H9 (cell line): ENCODE data around the gene FMO5. TPM values are rescaled to one million over a fixed set of nuclear protein-coding genes. Genes with fewer than 3 reads are reported as not detected.
A peak's percentile ranks its signal among the peaks of the same experiment; 100 is the strongest.

Source experiments
- DNase-seq: peaks from one replicate; pipeline ENCODE4 v3.0.0-alpha.2; 2017
- H2AFZ ChIP-seq: one replicate; pipeline ENCODE4 v1.6.1; 2013; ENCODE audit warnings: mild to moderate bottlenecking, low read length, control low read depth, moderate library complexity
- H2AK5ac ChIP-seq: 2 replicates; pipeline ENCODE4 v1.6.1; 2013; ENCODE audit warnings: low read length, control low read depth, mixed read lengths; ENCODE audit not compliant: insufficient read length
- H2BK120ac ChIP-seq: one replicate; pipeline ENCODE4 v1.6.1; 2013; ENCODE audit warnings: low read depth, mild to moderate bottlenecking, low read length, control low read depth, inconsistent platforms; ENCODE audit not compliant: poor library complexity, severe bottlenecking
- H2BK12ac ChIP-seq: 2 replicates; pipeline ENCODE4 v1.6.1; 2013; ENCODE audit warnings: low read length, control low read depth, mixed read lengths, low read depth; ENCODE audit not compliant: insufficient read length
- H2BK15ac ChIP-seq: 2 replicates; pipeline ENCODE4 v1.6.1; 2013; ENCODE audit warnings: low read depth, low read length, control low read depth
- H2BK20ac ChIP-seq: one replicate; pipeline ENCODE4 v1.6.1; 2013; ENCODE audit warnings: low read depth, mild to moderate bottlenecking, low read length, control low read depth, inconsistent platforms; ENCODE audit not compliant: poor library complexity, severe bottlenecking
- H2BK5ac ChIP-seq: 2 replicates; pipeline ENCODE4 v1.6.1; 2013; ENCODE audit warnings: low read length, control low read depth, mixed read lengths; ENCODE audit not compliant: insufficient read length
- H3K14ac ChIP-seq: 2 replicates; pipeline ENCODE4 v1.6.1; 2013; ENCODE audit warnings: low read length, control low read depth; ENCODE audit not compliant: insufficient read depth
- H3K18ac ChIP-seq: 2 replicates; pipeline ENCODE4 v1.6.1; 2013; ENCODE audit warnings: low read depth, mild to moderate bottlenecking, mixed read lengths, low read length, control low read depth; ENCODE audit not compliant: insufficient read length
- H3K23ac ChIP-seq: 2 replicates; pipeline ENCODE4 v1.6.1; 2013; ENCODE audit warnings: low read length, control low read depth, mixed read lengths, low read depth; ENCODE audit not compliant: insufficient read length
- H3K23me2 ChIP-seq: 2 replicates; pipeline ENCODE4 v1.6.1; 2013; ENCODE audit warnings: low read depth, mild to moderate bottlenecking, mixed read lengths, low read length, control low read depth; ENCODE audit not compliant: insufficient read length, poor library complexity, severe bottlenecking
- H3K27ac ChIP-seq: 2 replicates; pipeline ENCODE4 v1.5.1; 2013; ENCODE audit warnings: low read length, control low read depth, mixed read lengths, low read depth; ENCODE audit not compliant: insufficient read length
- H3K27me3 ChIP-seq: 2 replicates; pipeline ENCODE4 v1.6.1; 2013; ENCODE audit warnings: low read length, control low read depth, inconsistent platforms; ENCODE audit not compliant: insufficient read depth
- H3K4ac ChIP-seq: 2 replicates; pipeline ENCODE4 v1.6.1; 2013; ENCODE audit warnings: low read depth, mild to moderate bottlenecking, control low read depth, inconsistent platforms, low read length, moderate library complexity
- H3K4me1 ChIP-seq: 2 replicates; pipeline ENCODE4 v1.6.1; 2013; ENCODE audit warnings: low read length, control low read depth, inconsistent platforms; ENCODE audit not compliant: insufficient read depth
- H3K4me2 ChIP-seq: 2 replicates; pipeline ENCODE4 v1.6.1; 2013; ENCODE audit warnings: low read length, control low read depth, mixed read lengths; ENCODE audit not compliant: insufficient read length, insufficient read depth
- H3K56ac ChIP-seq: 2 replicates; pipeline ENCODE4 v1.6.1; 2013; ENCODE audit warnings: low read depth, mild to moderate bottlenecking, mixed read lengths, low read length, control low read depth; ENCODE audit not compliant: insufficient read length
- H3K79me1 ChIP-seq: 2 replicates; pipeline ENCODE4 v1.6.1; 2013; ENCODE audit warnings: low read depth, mild to moderate bottlenecking, moderate library complexity, low read length, control low read depth, inconsistent platforms; ENCODE audit not compliant: insufficient read depth, poor library complexity, severe bottlenecking
- H3K79me2 ChIP-seq: 2 replicates; pipeline ENCODE4 v1.6.1; 2013; ENCODE audit warnings: low read length, control low read depth, inconsistent platforms; ENCODE audit not compliant: insufficient read depth
- H3K9ac ChIP-seq: 2 replicates; pipeline ENCODE4 v1.6.1; 2013; ENCODE audit warnings: low read length, control low read depth, mixed read lengths; ENCODE audit not compliant: insufficient read length; ENCODE audit errors: extremely low read depth
- H3K9me3 ChIP-seq: one replicate; pipeline ENCODE4 v1.6.1; 2013; ENCODE audit warnings: low read depth, low read length, inconsistent platforms; ENCODE audit not compliant: control insufficient read depth
- H3T11ph ChIP-seq: one replicate; pipeline ENCODE4 v1.6.1; 2013; ENCODE audit warnings: mild to moderate bottlenecking, low read length, control low read depth, inconsistent platforms
- H4K20me1 ChIP-seq: one replicate; pipeline ENCODE4 v1.6.1; 2013; ENCODE audit not compliant: control insufficient read depth, insufficient read length, insufficient read depth
- H4K5ac ChIP-seq: 2 replicates; pipeline ENCODE4 v1.6.1; 2013; ENCODE audit warnings: low read depth, mild to moderate bottlenecking, mixed read lengths, low read length, control low read depth; ENCODE audit not compliant: insufficient read length
- H4K8ac ChIP-seq: replicated peaks from 2 replicates; pipeline ENCODE4 v1.6.1; 2013; ENCODE audit warnings: low read length, control low read depth, mixed read lengths, low read depth; ENCODE audit not compliant: insufficient read length
- H4K91ac ChIP-seq: 2 replicates; pipeline ENCODE4 v1.6.1; 2013; ENCODE audit warnings: low read depth, mild to moderate bottlenecking, moderate library complexity, mixed read lengths, low read length, control low read depth; ENCODE audit not compliant: insufficient read length
- H3K27ac Mint-ChIP-seq, 3 experiments: 2 replicates in 2 of 3; 3 replicates in 1 of 3; pipeline ENCODE4 v1.8.0; 2020 to 2021; ENCODE audit warnings: mixed read lengths in 3 of 3, mild to moderate bottlenecking in 1 of 3, moderate library complexity in 1 of 3
- H3K27me3 Mint-ChIP-seq: 2 replicates; pipeline ENCODE4 v1.8.0; 2021; ENCODE audit warnings: low read depth, mild to moderate bottlenecking, moderate library complexity, mixed read lengths
- H3K36me3 Mint-ChIP-seq, 3 experiments: 2 replicates in 2 of 3; 3 replicates in 1 of 3; pipeline ENCODE4 v1.8.0; 2020 to 2021; ENCODE audit warnings: low read depth in 3 of 3, mixed read lengths in 3 of 3; ENCODE audit not compliant: insufficient read depth in 1 of 3
- H3K4me1 Mint-ChIP-seq, 2 experiments: 2 replicates each; pipeline ENCODE4 v1.8.0; 2020; ENCODE audit warnings: mixed read lengths in 2 of 2
- H3K4me3 Mint-ChIP-seq, 2 experiments: 2 replicates in 1 of 2; 3 replicates in 1 of 2; pipeline ENCODE4 v1.8.0; 2020 to 2021; ENCODE audit warnings: mild to moderate bottlenecking in 2 of 2, mixed read lengths in 2 of 2, moderate library complexity in 1 of 2
- H3K9me3 Mint-ChIP-seq, 2 experiments: 2 replicates in 1 of 2; 3 replicates in 1 of 2; pipeline ENCODE4 v1.8.0; 2020; ENCODE audit warnings: mild to moderate bottlenecking in 2 of 2, mixed read lengths in 2 of 2, moderate library complexity in 1 of 2
- CTCF ChIP-seq: fragments of 200-600 bp; sonication (generic); conservative IDR thresholded peaks from 3 replicates; pipeline ENCODE4 v1.8.0; 2021; ENCODE audit warnings: antibody characterized with exemption, mild to moderate bottlenecking
- WGBS: extraction: QIAGEN DNeasy Blood & Tissue Kit; methylation state at CpG from one replicate; pipeline ENCODE4 v1.1.7; 2013; ENCODE audit warnings: missing lambda C conversion rate, low lambda C conversion rate, mixed read lengths; ENCODE audit not compliant: insufficient read length; ENCODE audit errors: extremely low coverage; 5-methylcytosine and 5-hydroxymethylcytosine counted together
- total RNA-seq: library from RNA; stranded (reverse); gene quantifications from 2 replicates; pipeline ENCODE4 v1.2.1, GENCODE V29; 2021

The FMO5 gene
- total RNA-seq, 1 experiment from 2014 or later, result 0.61 TPM

- no peak overlapping the region for H2BK5ac ChIP-seq
These were observed 20.0 kb upstream of the FMO5 start for GRCh38 chr1:147245129-147245528.

More at GRCh38 chr1:147245129-147245528, 20.0 kb upstream of the FMO5 start:
- H3K23ac ChIP-seq, result no peak overlapping the region
- no peak overlapping the region for H2BK12ac ChIP-seq
- TF ChIP-seq CTCF, result no peak
- Mint-ChIP-seq H3K27me3 (no peaks in the 10 kb centered on the region), H3K4me3 (no peak overlapping the region; a peak in 1 of 5 replicates), H3K27ac (peak overlapping the region in 1 of 3 experiments; percentile 25; a peak in 1 of 7 replicates), H3K4me1 (peaks cover 54 to 55% of the 10 kb centered on the region in 2 experiments), H3K36me3 (peaks cover 0 to 9% (median 1%) of the 10 kb centered on the region in 3 experiments; a peak in 2 of 7 replicates), H3K9me3 (no peaks in the 10 kb centered on the region)
- H3K23me2 ChIP-seq, result peaks cover 4% of the 10 kb centered on the region
- no peak overlapping the region for H2BK15ac ChIP-seq
- no peak overlapping the region for H2BK120ac ChIP-seq
- H3K14ac ChIP-seq, result no peak overlapping the region
- H3K27me3 ChIP-seq, result no peaks in the 10 kb centered on the region
- no peak overlapping the region for H2AK5ac ChIP-seq
- no peak overlapping the region for H2BK20ac ChIP-seq
- H4K20me1 ChIP-seq, result peaks cover 3% of the 10 kb centered on the region
- no peak overlapping the region for H4K5ac ChIP-seq
- H3K27ac ChIP-seq, result no peak overlapping the region
- no peak overlapping the region for H3K9ac ChIP-seq
- no peaks in the 10 kb centered on the region for H3K9me3 ChIP-seq
- H3K79me2 ChIP-seq, result peaks cover 20% of the 10 kb centered on the region; the same call in 1 of the 2 replicates
- no peak overlapping the region for H2AFZ ChIP-seq
- no peak overlapping the region for H3T11ph ChIP-seq
- no peak for DNase-seq
- no CpG with 5 or more reads among the region's 6 CpGs for WGBS
- no peak overlapping the region for H3K18ac ChIP-seq
- H3K79me1 ChIP-seq, result peaks cover 4% of the 10 kb centered on the region
- H3K4me2 ChIP-seq, result no peak overlapping the region
- no peak overlapping the region for H4K8ac ChIP-seq
- H4K91ac ChIP-seq, result no peak overlapping the region
- no peak overlapping the region for H3K4ac ChIP-seq
- H3K56ac ChIP-seq, result no peak overlapping the region
- peaks cover 11% of the 10 kb centered on the region for H3K4me1 ChIP-seq
